Activated T-cell treated with anti-CD3 and anti-CD28 coated beads for 48 hours (primary cell): Measurements from ENCODE around the gene LSG1.

Experiments used
- DNase-seq: peaks from one replicate; pipeline ENCODE4 v3.0.0-alpha.2; 2020; ENCODE audit warnings: low read depth

LSG1 gene

GRCh38 chr3:194671900-194672808 lies at the start of gene LSG1:
LSG1 (minus strand) TSS chr3:194672191; CDS start chr3:194672162, 29 bp downstream.
- peak; percentile 83 for DNase-seq

- DNase-seq: no peak
Measured at GRCh38 chr3:194720048-194720447, 48.1 kb upstream of the LSG1 start.

GRCh38 chr3:194718079-194718478 lies 46.1 kb upstream of the LSG1 start:
- no peak for DNase-seq

GRCh38 chr3:194715022-194715800 lies 43.2 kb upstream of the LSG1 start:
- no peak for DNase-seq

GRCh38 chr3:194714564-194714963 lies 42.6 kb upstream of the LSG1 start:
- no peak for DNase-seq

GRCh38 chr3:194714137-194714455 lies 42.1 kb upstream of the LSG1 start:
- DNase-seq: no peak

- no peak for DNase-seq
Measured at GRCh38 chr3:194713299-194714136, 41.5 kb upstream of the LSG1 start.

- DNase-seq: no peak
Measured at GRCh38 chr3:194711913-194712312, 39.9 kb upstream of the LSG1 start.

- DNase-seq: no peak
Measured at GRCh38 chr3:194711286-194711685, 39.3 kb upstream of the LSG1 start.

- no peak for DNase-seq
Measured at GRCh38 chr3:194707147-194707540, 35.2 kb upstream of the LSG1 start.

GRCh38 chr3:194705761-194706160 lies 33.8 kb upstream of the LSG1 start:
- no peak for DNase-seq

GRCh38 chr3:194705227-194705626 lies 33.2 kb upstream of the LSG1 start:
- DNase-seq: no peak

GRCh38 chr3:194702545-194702944 lies 30.6 kb upstream of the LSG1 start:
- DNase-seq: no peak

- no peak for DNase-seq
Measured at GRCh38 chr3:194696702-194697101, 24.7 kb upstream of the LSG1 start.

- DNase-seq: no peak
Measured at GRCh38 chr3:194691481-194692283, 19.7 kb upstream of the LSG1 start.

GRCh38 chr3:194690501-194691372 lies 18.7 kb upstream of the LSG1 start:
- DNase-seq: no peak

- DNase-seq: no peak
Measured at GRCh38 chr3:194689493-194689944, 17.5 kb upstream of the LSG1 start.

GRCh38 chr3:194688946-194689345 lies 17.0 kb upstream of the LSG1 start:
- DNase-seq: no peak

- DNase-seq: no peak
Measured at GRCh38 chr3:194688200-194688740, 16.3 kb upstream of the LSG1 start.

- peak; percentile 81 for DNase-seq
Measured at GRCh38 chr3:194687638-194688199, 15.7 kb upstream of the LSG1 start.
